Transverse colon (tissue), 4 donors: Measurements from ENCODE around the gene AHCTF1.

Source experiments
- EP300 ChIP-seq: sonication (generic); formaldehyde crosslinking; IDR thresholded peaks from one replicate; pipeline ENCODE4 v1.6.1; 2017; ENCODE audit warnings: antibody characterized with exemption, low read depth
- POLR2A ChIP-seq: fragments of 450-650 bp; IDR thresholded peaks from one replicate; pipeline ENCODE4 v1.6.1; 2016; ENCODE audit warnings: antibody characterized with exemption, mild to moderate bottlenecking, moderate library complexity
- POLR2AphosphoS5 ChIP-seq, 3 donors: sonication (generic); formaldehyde crosslinking; IDR thresholded peaks; one replicate each; pipeline ENCODE4 v1.6.1; 2016; ENCODE audit warnings: antibody characterized with exemption in 3 of 3
- TF ChIP-seq, protein P1 (sequence below), 5 experiments: fragments of 200-600 bp in 3 of 5; fragments of 450-650 bp in 2 of 5; sonication (generic) in 3 of 5; IDR thresholded peaks; 1 replicate in 2 of 5; 2 replicates in 3 of 5; pipeline ENCODE4 v1.5.1; 2016 to 2017; ENCODE audit warnings: antibody characterized with exemption in 5 of 5, inconsistent platforms in 3 of 5, mild to moderate bottlenecking in 2 of 5, moderate library complexity in 1 of 5

DNA sequence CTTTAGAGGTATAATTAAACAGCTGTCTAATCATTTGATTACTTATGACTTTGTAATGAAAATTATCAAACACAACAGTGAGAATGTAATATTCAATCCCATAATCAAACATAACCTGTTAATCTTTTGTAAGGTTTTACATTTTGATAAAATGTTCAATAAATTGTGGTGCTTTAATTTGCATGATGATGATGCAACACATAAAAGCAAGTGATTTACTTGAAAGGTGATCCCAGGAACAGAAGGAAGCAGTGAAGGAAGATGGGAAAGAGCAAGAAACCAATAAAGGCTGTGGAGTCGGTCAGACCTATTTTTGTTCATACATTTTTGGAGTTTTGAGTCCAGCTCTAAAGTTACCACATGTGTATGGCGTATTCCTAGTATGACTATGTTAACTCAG lies 46.5 kb upstream of the AHCTF1 start:
- TF ChIP-seq, protein P1, sequence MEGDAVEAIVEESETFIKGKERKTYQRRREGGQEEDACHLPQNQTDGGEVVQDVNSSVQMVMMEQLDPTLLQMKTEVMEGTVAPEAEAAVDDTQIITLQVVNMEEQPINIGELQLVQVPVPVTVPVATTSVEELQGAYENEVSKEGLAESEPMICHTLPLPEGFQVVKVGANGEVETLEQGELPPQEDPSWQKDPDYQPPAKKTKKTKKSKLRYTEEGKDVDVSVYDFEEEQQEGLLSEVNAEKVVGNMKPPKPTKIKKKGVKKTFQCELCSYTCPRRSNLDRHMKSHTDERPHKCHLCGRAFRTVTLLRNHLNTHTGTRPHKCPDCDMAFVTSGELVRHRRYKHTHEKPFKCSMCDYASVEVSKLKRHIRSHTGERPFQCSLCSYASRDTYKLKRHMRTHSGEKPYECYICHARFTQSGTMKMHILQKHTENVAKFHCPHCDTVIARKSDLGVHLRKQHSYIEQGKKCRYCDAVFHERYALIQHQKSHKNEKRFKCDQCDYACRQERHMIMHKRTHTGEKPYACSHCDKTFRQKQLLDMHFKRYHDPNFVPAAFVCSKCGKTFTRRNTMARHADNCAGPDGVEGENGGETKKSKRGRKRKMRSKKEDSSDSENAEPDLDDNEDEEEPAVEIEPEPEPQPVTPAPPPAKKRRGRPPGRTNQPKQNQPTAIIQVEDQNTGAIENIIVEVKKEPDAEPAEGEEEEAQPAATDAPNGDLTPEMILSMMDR (IDR thresholded peaks at IDR 0.05), result no peak
- TF ChIP-seq POLR2A, result no peak
- TF ChIP-seq EP300, result no peak
- TF ChIP-seq POLR2AphosphoS5 (IDR thresholded peaks at IDR 0.05), result no peak
